BE2C (cell line): Measurements from ENCODE around the gene CEND1.

ENCODE experiments used
- DNase-seq: peaks from one replicate; pipeline ENCODE4 v3.0.0-alpha.2; 2020
- H3K27me3 ChIP-seq: fragments of 250-450 bp; sonication (Bioruptor Pico); 2 replicates; pipeline ENCODE4 v1.5.1; 2020; ENCODE audit warnings: mild to moderate bottlenecking
- H3K36me3 ChIP-seq: fragments of 250-450 bp; sonication (Bioruptor Pico); 2 replicates; pipeline ENCODE4 v1.5.1; 2020; ENCODE audit warnings: mild to moderate bottlenecking
- H3K4me1 ChIP-seq: fragments of 250-450 bp; sonication (Bioruptor Pico); 2 replicates; pipeline ENCODE4 v1.5.1; 2020
- H3K4me3 ChIP-seq: 2 replicates; pipeline ENCODE4 v1.5.1; 2011; ENCODE audit warnings: low read depth, low read length
- H3K9me3 ChIP-seq: fragments of 250-450 bp; sonication (Bioruptor Pico); 2 replicates; pipeline ENCODE4 v1.5.1; 2020
- CTCF ChIP-seq: IDR thresholded peaks from 2 replicates; pipeline ENCODE4 v1.5.1; 2012; ENCODE audit warnings: mild to moderate bottlenecking, low read depth, low read length

CEND1 gene

GRCh38 chr11:832529-833113, 42.7 kb upstream of the CEND1 start, which contains the start of gene CD151:
TSS of gene CD151 (plus strand) at chr11:832952. CDS start at chr11:836070, 3,118 bp downstream.
- H3K4me1 ChIP-seq, result peaks cover 15% of the 10 kb centered on the region
- peak within 1 kb of the TSS; percentile 58 for H3K4me3 ChIP-seq
- H3K36me3 ChIP-seq, result no peaks in the 10 kb centered on the region; the same call in 1 of the 2 replicates
- peaks cover 21% of the 10 kb centered on the region for H3K27me3 ChIP-seq
- DNase-seq, result peak; percentile 67
- H3K9me3 ChIP-seq, result no peaks in the 10 kb centered on the region
- TF ChIP-seq CTCF, result no peak

- Histone ChIP-seq H3K4me3 (peak overlapping the region; percentile 32), H3K27me3 (peaks cover 27% of the 10 kb centered on the region), H3K4me1 (peaks cover 15% of the 10 kb centered on the region), H3K9me3 (no peaks in the 10 kb centered on the region), H3K36me3 (no peaks in the 10 kb centered on the region; the same call in 1 of the 2 replicates)
- TF ChIP-seq CTCF, result no peak
- no peak for DNase-seq
Measured at GRCh38 chr11:831961-832528, 42.2 kb upstream of the CEND1 start.

- Histone ChIP-seq H3K36me3 (no peaks in the 10 kb centered on the region), H3K27me3 (peaks cover 35% of the 10 kb centered on the region), H3K9me3 (no peaks in the 10 kb centered on the region), H3K4me3 (no peak overlapping the region; the same call in 1 of the 2 replicates), H3K4me1 (peaks cover 15% of the 10 kb centered on the region)
- DNase-seq, result peak; percentile 46
- TF ChIP-seq CTCF, result no peak
Measured at GRCh38 chr11:831118-831864, 41.4 kb upstream of the CEND1 start.

- no peak for TF ChIP-seq CTCF
- H3K9me3 ChIP-seq, result no peaks in the 10 kb centered on the region
- no peaks in the 10 kb centered on the region for H3K36me3 ChIP-seq
- H3K27me3 ChIP-seq, result peaks cover 35% of the 10 kb centered on the region
- peak overlapping the region; percentile 35 for H3K4me3 ChIP-seq
- peaks cover 15% of the 10 kb centered on the region for H3K4me1 ChIP-seq
- peak; percentile 81 for DNase-seq
Measured at GRCh38 chr11:830295-831117, 40.6 kb upstream of the CEND1 start.

GRCh38 chr11:829847-830294, 40.0 kb upstream of the CEND1 start:
- H3K9me3 ChIP-seq, result no peaks in the 10 kb centered on the region
- H3K36me3 ChIP-seq, result no peaks in the 10 kb centered on the region
- DNase-seq, result no peak
- no peak for TF ChIP-seq CTCF
- peaks cover 35% of the 10 kb centered on the region for H3K27me3 ChIP-seq
- peaks cover 15% of the 10 kb centered on the region for H3K4me1 ChIP-seq
- no peak overlapping the region; the same call in 1 of the 2 replicates for H3K4me3 ChIP-seq
